H9 (cell line): Measurements from ENCODE around the gene CDK14. TPM values are rescaled to one million over a fixed set of nuclear protein-coding genes. Genes with fewer than 3 reads are reported as not detected.

Experiments used
- DNase-seq: peaks from one replicate; pipeline ENCODE4 v3.0.0-alpha.2; 2017
- H2AFZ ChIP-seq: one replicate; pipeline ENCODE4 v1.6.1; 2013; ENCODE audit warnings: mild to moderate bottlenecking, low read length, control low read depth, moderate library complexity
- H2AK5ac ChIP-seq: 2 replicates; pipeline ENCODE4 v1.6.1; 2013; ENCODE audit warnings: low read length, control low read depth, mixed read lengths; ENCODE audit not compliant: insufficient read length
- H2BK120ac ChIP-seq: one replicate; pipeline ENCODE4 v1.6.1; 2013; ENCODE audit warnings: low read depth, mild to moderate bottlenecking, low read length, control low read depth, inconsistent platforms; ENCODE audit not compliant: poor library complexity, severe bottlenecking
- H2BK12ac ChIP-seq: 2 replicates; pipeline ENCODE4 v1.6.1; 2013; ENCODE audit warnings: low read length, control low read depth, mixed read lengths, low read depth; ENCODE audit not compliant: insufficient read length
- H2BK15ac ChIP-seq: 2 replicates; pipeline ENCODE4 v1.6.1; 2013; ENCODE audit warnings: low read depth, low read length, control low read depth
- H2BK20ac ChIP-seq: one replicate; pipeline ENCODE4 v1.6.1; 2013; ENCODE audit warnings: low read depth, mild to moderate bottlenecking, low read length, control low read depth, inconsistent platforms; ENCODE audit not compliant: poor library complexity, severe bottlenecking
- H2BK5ac ChIP-seq: 2 replicates; pipeline ENCODE4 v1.6.1; 2013; ENCODE audit warnings: low read length, control low read depth, mixed read lengths; ENCODE audit not compliant: insufficient read length
- H3K14ac ChIP-seq: 2 replicates; pipeline ENCODE4 v1.6.1; 2013; ENCODE audit warnings: low read length, control low read depth; ENCODE audit not compliant: insufficient read depth
- H3K18ac ChIP-seq: 2 replicates; pipeline ENCODE4 v1.6.1; 2013; ENCODE audit warnings: low read depth, mild to moderate bottlenecking, mixed read lengths, low read length, control low read depth; ENCODE audit not compliant: insufficient read length
- H3K23ac ChIP-seq: 2 replicates; pipeline ENCODE4 v1.6.1; 2013; ENCODE audit warnings: low read length, control low read depth, mixed read lengths, low read depth; ENCODE audit not compliant: insufficient read length
- H3K23me2 ChIP-seq: 2 replicates; pipeline ENCODE4 v1.6.1; 2013; ENCODE audit warnings: low read depth, mild to moderate bottlenecking, mixed read lengths, low read length, control low read depth; ENCODE audit not compliant: insufficient read length, poor library complexity, severe bottlenecking
- H3K27ac ChIP-seq: 2 replicates; pipeline ENCODE4 v1.5.1; 2013; ENCODE audit warnings: low read length, control low read depth, mixed read lengths, low read depth; ENCODE audit not compliant: insufficient read length
- H3K27me3 ChIP-seq: 2 replicates; pipeline ENCODE4 v1.6.1; 2013; ENCODE audit warnings: low read length, control low read depth, inconsistent platforms; ENCODE audit not compliant: insufficient read depth
- H3K4ac ChIP-seq: 2 replicates; pipeline ENCODE4 v1.6.1; 2013; ENCODE audit warnings: low read depth, mild to moderate bottlenecking, control low read depth, inconsistent platforms, low read length, moderate library complexity
- H3K4me1 ChIP-seq: 2 replicates; pipeline ENCODE4 v1.6.1; 2013; ENCODE audit warnings: low read length, control low read depth, inconsistent platforms; ENCODE audit not compliant: insufficient read depth
- H3K4me2 ChIP-seq: 2 replicates; pipeline ENCODE4 v1.6.1; 2013; ENCODE audit warnings: low read length, control low read depth, mixed read lengths; ENCODE audit not compliant: insufficient read length, insufficient read depth
- H3K56ac ChIP-seq: 2 replicates; pipeline ENCODE4 v1.6.1; 2013; ENCODE audit warnings: low read depth, mild to moderate bottlenecking, mixed read lengths, low read length, control low read depth; ENCODE audit not compliant: insufficient read length
- H3K79me1 ChIP-seq: 2 replicates; pipeline ENCODE4 v1.6.1; 2013; ENCODE audit warnings: low read depth, mild to moderate bottlenecking, moderate library complexity, low read length, control low read depth, inconsistent platforms; ENCODE audit not compliant: insufficient read depth, poor library complexity, severe bottlenecking
- H3K79me2 ChIP-seq: 2 replicates; pipeline ENCODE4 v1.6.1; 2013; ENCODE audit warnings: low read length, control low read depth, inconsistent platforms; ENCODE audit not compliant: insufficient read depth
- H3K9ac ChIP-seq: 2 replicates; pipeline ENCODE4 v1.6.1; 2013; ENCODE audit warnings: low read length, control low read depth, mixed read lengths; ENCODE audit not compliant: insufficient read length; ENCODE audit errors: extremely low read depth
- H3K9me3 ChIP-seq: one replicate; pipeline ENCODE4 v1.6.1; 2013; ENCODE audit warnings: low read depth, low read length, inconsistent platforms; ENCODE audit not compliant: control insufficient read depth
- H3T11ph ChIP-seq: one replicate; pipeline ENCODE4 v1.6.1; 2013; ENCODE audit warnings: mild to moderate bottlenecking, low read length, control low read depth, inconsistent platforms
- H4K20me1 ChIP-seq: one replicate; pipeline ENCODE4 v1.6.1; 2013; ENCODE audit not compliant: control insufficient read depth, insufficient read length, insufficient read depth
- H4K5ac ChIP-seq: 2 replicates; pipeline ENCODE4 v1.6.1; 2013; ENCODE audit warnings: low read depth, mild to moderate bottlenecking, mixed read lengths, low read length, control low read depth; ENCODE audit not compliant: insufficient read length
- H4K8ac ChIP-seq: replicated peaks from 2 replicates; pipeline ENCODE4 v1.6.1; 2013; ENCODE audit warnings: low read length, control low read depth, mixed read lengths, low read depth; ENCODE audit not compliant: insufficient read length
- H4K91ac ChIP-seq: 2 replicates; pipeline ENCODE4 v1.6.1; 2013; ENCODE audit warnings: low read depth, mild to moderate bottlenecking, moderate library complexity, mixed read lengths, low read length, control low read depth; ENCODE audit not compliant: insufficient read length
- H3K27ac Mint-ChIP-seq, 3 experiments: 2 replicates in 2 of 3; 3 replicates in 1 of 3; pipeline ENCODE4 v1.8.0; 2020 to 2021; ENCODE audit warnings: mixed read lengths in 3 of 3, mild to moderate bottlenecking in 1 of 3, moderate library complexity in 1 of 3
- H3K27me3 Mint-ChIP-seq: 2 replicates; pipeline ENCODE4 v1.8.0; 2021; ENCODE audit warnings: low read depth, mild to moderate bottlenecking, moderate library complexity, mixed read lengths
- H3K36me3 Mint-ChIP-seq, 3 experiments: 2 replicates in 2 of 3; 3 replicates in 1 of 3; pipeline ENCODE4 v1.8.0; 2020 to 2021; ENCODE audit warnings: low read depth in 3 of 3, mixed read lengths in 3 of 3; ENCODE audit not compliant: insufficient read depth in 1 of 3
- H3K4me1 Mint-ChIP-seq, 2 experiments: 2 replicates each; pipeline ENCODE4 v1.8.0; 2020; ENCODE audit warnings: mixed read lengths in 2 of 2
- H3K4me3 Mint-ChIP-seq, 2 experiments: 2 replicates in 1 of 2; 3 replicates in 1 of 2; pipeline ENCODE4 v1.8.0; 2020 to 2021; ENCODE audit warnings: mild to moderate bottlenecking in 2 of 2, mixed read lengths in 2 of 2, moderate library complexity in 1 of 2
- H3K9me3 Mint-ChIP-seq, 2 experiments: 2 replicates in 1 of 2; 3 replicates in 1 of 2; pipeline ENCODE4 v1.8.0; 2020; ENCODE audit warnings: mild to moderate bottlenecking in 2 of 2, mixed read lengths in 2 of 2, moderate library complexity in 1 of 2
- CTCF ChIP-seq: fragments of 200-600 bp; sonication (generic); conservative IDR thresholded peaks from 3 replicates; pipeline ENCODE4 v1.8.0; 2021; ENCODE audit warnings: antibody characterized with exemption, mild to moderate bottlenecking
- WGBS: extraction: QIAGEN DNeasy Blood & Tissue Kit; methylation state at CpG from one replicate; pipeline ENCODE4 v1.1.7; 2013; ENCODE audit warnings: missing lambda C conversion rate, low lambda C conversion rate, mixed read lengths; ENCODE audit not compliant: insufficient read length; ENCODE audit errors: extremely low coverage; 5-methylcytosine and 5-hydroxymethylcytosine counted together
- total RNA-seq: library from RNA; stranded (reverse); gene quantifications from 2 replicates; pipeline ENCODE4 v1.2.1, GENCODE V29; 2021

CDK14 gene
- total RNA-seq, 1 experiment from 2014 or later: 23.9 TPM

DNA sequence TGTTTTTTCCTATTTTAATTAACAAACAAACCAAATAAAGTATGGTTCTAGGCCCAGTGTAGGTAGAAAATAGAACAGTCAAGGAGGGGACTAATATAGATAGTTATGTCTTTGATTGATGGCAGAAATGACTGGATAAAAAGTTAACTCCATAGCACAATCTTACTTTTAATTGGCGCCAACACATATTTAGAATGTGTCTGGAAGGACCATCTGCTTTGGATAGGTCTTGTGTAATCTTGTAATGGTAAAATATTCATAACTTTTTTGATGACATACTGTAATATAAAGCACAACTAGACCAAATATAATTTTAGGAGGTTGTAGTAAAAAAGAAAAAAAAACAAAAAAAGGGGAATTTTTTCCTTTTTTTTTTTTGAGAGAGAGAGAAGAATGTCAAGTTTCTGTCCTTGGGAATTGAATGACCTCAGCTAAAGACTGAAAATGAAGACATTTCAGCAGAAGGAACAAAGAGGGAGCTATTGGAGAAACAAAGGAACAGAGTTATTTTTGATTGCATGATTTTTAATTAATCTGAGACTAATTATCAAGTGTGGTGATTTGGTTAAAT is 193.7 kb downstream of the CDK14 start:
- H3K9ac ChIP-seq: no peak overlapping the region
- no peak overlapping the region for H4K91ac ChIP-seq
- no peak overlapping the region for H2AFZ ChIP-seq
- H3K4ac ChIP-seq: no peak overlapping the region
- Mint-ChIP-seq H3K4me3 (no peak overlapping the region), H3K27ac (no peak overlapping the region), H3K4me1 (peaks cover 4% of the 10 kb centered on the region in 2 experiments), H3K27me3 (no peaks in the 10 kb centered on the region), H3K36me3 (peaks cover 27 to 30% (median 30%) of the 10 kb centered on the region in 3 experiments), H3K9me3 (peaks cover 23% of the 10 kb centered on the region in 2 experiments)
- no CpG with 5 or more reads among the region's 1 CpG for WGBS
- H3K18ac ChIP-seq: no peak overlapping the region
- no peaks in the 10 kb centered on the region for H4K20me1 ChIP-seq
- H3K9me3 ChIP-seq: peaks cover 4% of the 10 kb centered on the region
- no peak overlapping the region for H4K5ac ChIP-seq
- H3K56ac ChIP-seq: no peak overlapping the region
- H4K8ac ChIP-seq: no peak overlapping the region
- no peak overlapping the region for H2AK5ac ChIP-seq
- H3K79me1 ChIP-seq: no peaks in the 10 kb centered on the region
- H3K4me1 ChIP-seq: no peaks in the 10 kb centered on the region
- H3K79me2 ChIP-seq: no peaks in the 10 kb centered on the region
- no peak overlapping the region for H3K23ac ChIP-seq
- no peak overlapping the region for H3T11ph ChIP-seq
- H3K27ac ChIP-seq: no peak overlapping the region
- no peak overlapping the region for H2BK120ac ChIP-seq
- H2BK20ac ChIP-seq: no peak overlapping the region
- H3K27me3 ChIP-seq: no peaks in the 10 kb centered on the region; the same call in 1 of the 2 replicates
- H2BK12ac ChIP-seq: no peak overlapping the region
- no peak for TF ChIP-seq CTCF
- no peaks in the 10 kb centered on the region for H3K23me2 ChIP-seq
- no peak overlapping the region for H2BK5ac ChIP-seq
- H2BK15ac ChIP-seq: no peak overlapping the region
- no peak for DNase-seq
- H3K4me2 ChIP-seq: no peak overlapping the region
- H3K14ac ChIP-seq: no peak overlapping the region
